Activated effector memory CD4-positive, alpha-beta T cell treated with anti-CD3 and anti-CD28 coated beads, Interleukin-2, amount 50 U/mL, for 16 hours (primary cell): ENCODE data around the gene MEP1A.
"Not testable (repeated sequence)": the region's sequence is repeated elsewhere in the genome, so short reads cannot be mapped to it uniquely, and the experiment has no call there.

ENCODE experiments used
- DNase-seq: peaks from one replicate; pipeline ENCODE4 v3.0.0-alpha.2; 2020

Gene MEP1A

DNA sequence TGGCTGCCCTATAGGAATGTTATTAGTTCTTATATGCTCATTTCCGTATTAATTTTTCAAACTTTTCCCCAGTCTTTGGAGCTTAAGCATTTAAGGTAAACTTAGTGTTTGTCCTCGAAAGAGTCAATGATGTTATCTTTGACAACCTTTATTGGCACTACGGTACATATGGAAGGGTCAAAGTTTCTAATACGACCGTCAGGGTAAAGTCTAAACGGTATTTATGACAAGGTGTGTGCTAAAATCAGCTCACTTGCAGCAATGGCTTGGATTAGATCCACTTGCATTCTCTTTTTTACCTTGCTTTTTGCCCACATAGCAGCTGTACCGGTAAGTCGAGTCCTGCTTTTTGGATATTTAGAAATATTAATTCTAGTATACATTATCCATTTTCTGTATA lies at the start of gene MEP1A:
TSS of gene MEP1A (plus strand) at position 252 of the 400 bp plus-strand sequence. CDS start at position 262, 10 bp downstream.
- DNase-seq: no peak

- DNase-seq: no peak
Measured at GRCh38 chr6:46743425-46744158, 49.6 kb upstream of the MEP1A start.

DNA sequence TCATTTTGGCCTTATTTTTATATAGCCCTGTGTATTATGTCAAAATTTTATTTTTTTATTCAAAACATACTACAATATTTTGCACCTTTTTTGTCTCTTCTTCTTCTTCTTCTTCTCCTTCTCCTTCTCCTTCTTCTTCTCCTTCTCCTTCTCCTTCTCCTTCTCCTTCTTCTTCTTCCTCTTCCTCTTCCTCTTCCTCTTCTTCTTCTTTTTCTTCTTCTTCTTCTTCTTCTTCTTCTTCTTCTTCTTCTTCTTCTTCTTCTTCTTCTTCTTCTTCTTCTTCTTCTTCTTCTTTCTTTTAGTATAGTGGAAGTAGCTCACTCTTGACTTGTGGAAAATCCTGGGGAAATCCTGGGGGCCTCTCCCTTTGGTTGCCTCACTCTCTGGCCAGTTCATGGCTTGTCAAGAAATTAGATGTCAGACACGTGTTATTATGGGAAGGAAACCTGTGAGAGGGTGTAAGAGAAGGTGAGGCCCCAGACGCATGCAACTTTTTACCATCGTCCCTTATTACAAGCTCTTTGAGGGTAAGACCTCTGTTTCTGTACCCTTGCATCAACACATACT lies 48.9 kb upstream of the MEP1A start:
- DNase-seq: not testable (repeated sequence)

DNA sequence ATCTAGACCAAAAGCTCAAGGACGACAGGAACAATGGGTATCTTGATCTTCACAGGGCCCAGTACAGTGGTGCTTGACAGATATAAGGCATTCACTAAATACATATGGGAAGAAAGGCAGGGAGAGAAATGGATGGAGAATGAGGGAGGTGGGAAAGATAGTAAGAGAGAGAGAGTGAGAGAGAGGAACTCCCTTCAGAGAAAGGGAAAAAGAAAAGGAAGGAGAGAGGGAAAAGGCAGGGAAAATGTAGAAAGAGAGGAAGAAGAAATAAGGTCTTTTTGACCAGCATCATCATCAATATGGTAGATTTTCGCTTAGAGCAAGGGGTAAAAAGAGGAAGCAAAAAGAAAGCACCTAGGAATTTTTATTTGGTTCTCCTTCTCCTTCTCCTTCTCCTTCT lies 47.2 kb upstream of the MEP1A start:
- no peak for DNase-seq

- no peak for DNase-seq
Measured at GRCh38 chr6:46746696-46747095, 46.5 kb upstream of the MEP1A start, which contains the start of gene ANKRD66. ANKRD66 (plus strand) TSS chr6:46746933; CDS start chr6:46751949, 5,016 bp downstream.

- DNase-seq: no peak
Measured at GRCh38 chr6:46748940-46749503, 44.2 kb upstream of the MEP1A start.

DNA sequence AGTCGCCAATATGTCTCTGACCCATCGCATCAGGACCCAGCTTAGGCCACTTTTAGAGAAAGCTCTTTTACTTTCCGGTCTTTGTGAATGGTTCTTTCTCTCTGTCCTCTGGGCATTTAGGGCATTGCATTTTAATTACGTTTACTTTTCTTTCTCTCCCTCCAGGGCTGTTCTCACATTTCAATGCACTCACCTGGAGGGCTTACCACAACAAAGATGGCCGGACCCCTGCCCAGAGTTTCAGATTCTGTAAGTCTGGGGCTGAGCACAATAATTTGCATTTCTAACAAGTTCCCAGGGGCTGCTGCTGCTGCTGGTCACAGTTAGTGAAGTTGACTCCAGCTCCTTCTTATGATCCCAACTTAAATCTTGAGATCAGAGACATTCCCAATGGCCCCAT lies 43.5 kb upstream of the MEP1A start:
- no peak for DNase-seq

GRCh38 chr6:46751658-46752057 lies 41.5 kb upstream of the MEP1A start:
- DNase-seq: no peak

GRCh38 chr6:46755865-46756264 lies 37.3 kb upstream of the MEP1A start:
- DNase-seq: no peak

- no peak for DNase-seq
Measured at GRCh38 chr6:46756469-46757213, 36.5 kb upstream of the MEP1A start.

- no peak for DNase-seq
Measured at GRCh38 chr6:46757214-46757596, 36.0 kb upstream of the MEP1A start.

- DNase-seq: no peak
Measured at GRCh38 chr6:46758960-46759753, 34.0 kb upstream of the MEP1A start.

- DNase-seq: no peak
Measured at GRCh38 chr6:46760925-46761324, 32.3 kb upstream of the MEP1A start.

DNA sequence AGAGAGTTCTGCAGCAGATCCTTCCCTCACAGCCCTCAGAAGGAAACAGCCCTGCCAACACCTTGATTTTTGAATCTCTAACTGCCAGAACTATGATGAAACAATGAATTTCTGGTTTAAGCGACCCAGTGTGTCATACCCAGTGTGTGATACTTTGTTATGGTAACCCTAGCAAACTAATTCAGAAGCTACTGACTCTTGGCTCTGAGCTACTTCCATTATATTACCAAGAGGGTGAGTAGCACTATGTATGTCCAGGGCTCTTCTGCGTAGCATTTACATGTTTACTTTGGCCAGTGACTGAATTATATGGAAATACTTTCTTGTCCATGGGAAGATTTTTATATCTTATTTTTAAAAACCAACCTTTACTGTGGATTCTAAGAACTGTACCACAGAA lies 29.7 kb upstream of the MEP1A start:
- DNase-seq: no peak

- DNase-seq: not testable (repeated sequence)
Measured at GRCh38 chr6:46764280-46764679, 28.9 kb upstream of the MEP1A start.

DNA sequence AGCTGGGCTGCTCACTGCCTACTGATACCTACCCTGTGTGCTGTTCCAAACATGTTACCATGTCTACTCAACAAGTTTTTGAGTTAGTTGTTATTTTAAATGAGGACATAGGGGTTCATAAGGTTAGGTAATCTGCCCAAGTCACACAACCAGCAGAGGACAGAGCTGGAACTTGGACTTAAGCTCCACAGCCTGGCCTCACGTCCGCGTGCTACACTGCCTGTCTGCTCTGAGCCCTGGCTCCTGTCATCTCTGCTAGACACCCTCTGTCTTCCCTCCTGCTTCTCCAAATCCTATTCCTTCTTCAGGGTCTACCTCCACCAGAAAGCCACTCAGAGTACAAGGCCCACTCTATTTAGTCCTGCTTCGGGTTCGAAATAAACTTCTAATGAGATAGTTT lies 28.2 kb upstream of the MEP1A start:
- DNase-seq: no peak

GRCh38 chr6:46772016-46772415 lies 21.2 kb upstream of the MEP1A start:
- no peak for DNase-seq

GRCh38 chr6:46772762-46773161 lies 20.4 kb upstream of the MEP1A start:
- no peak for DNase-seq

DNA sequence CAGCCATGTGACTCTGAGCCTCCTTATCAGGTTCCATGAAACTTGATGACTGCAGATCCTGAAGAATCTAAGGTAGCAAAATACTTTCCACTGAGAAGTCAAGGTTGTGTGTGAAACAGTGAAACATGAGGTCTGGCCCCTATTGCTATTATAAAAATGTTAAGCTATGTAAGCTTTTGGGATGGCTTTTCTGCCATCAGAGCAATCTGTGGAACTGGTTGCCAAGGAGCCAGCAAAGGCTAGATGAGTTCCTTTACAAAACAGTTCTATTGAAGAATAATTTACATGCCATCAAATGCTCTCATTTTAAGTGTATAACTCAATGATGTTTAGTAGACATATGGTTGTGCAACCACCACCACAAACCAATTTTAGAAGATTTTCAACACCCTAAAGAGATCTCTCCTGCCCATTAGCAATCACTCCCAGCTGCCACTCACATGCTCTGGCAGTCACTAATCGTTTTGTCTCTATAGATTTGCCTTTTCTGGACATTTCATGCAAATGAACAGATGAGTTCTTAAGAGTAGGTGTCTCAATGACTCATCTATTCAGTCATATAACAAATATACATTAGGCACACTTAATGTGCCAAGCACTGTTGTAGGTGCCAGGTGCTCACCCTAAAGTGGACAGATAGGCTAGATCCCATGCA lies 19.9 kb upstream of the MEP1A start:
- no peak for DNase-seq

DNA sequence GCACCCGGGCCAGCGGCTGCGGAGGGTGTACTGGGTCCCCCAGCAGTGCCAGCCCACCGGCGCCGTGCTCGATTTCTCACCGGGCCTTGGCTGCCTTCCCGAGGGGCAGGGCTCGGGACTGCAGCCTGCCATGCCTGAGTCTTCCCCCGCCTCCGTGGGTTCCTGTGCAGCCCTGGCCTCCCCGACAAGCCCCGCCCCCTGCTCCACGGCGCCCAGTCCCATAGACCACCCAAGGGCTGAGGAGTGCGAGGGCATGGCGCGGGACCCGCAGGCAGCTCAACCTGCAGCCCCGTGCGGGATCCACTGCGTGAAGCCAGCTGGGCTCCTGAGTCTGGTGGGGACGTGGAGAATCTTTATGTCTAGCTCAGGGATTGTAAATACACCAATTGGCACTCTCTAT lies 18.5 kb upstream of the MEP1A start:
- not testable (repeated sequence) for DNase-seq

DNA sequence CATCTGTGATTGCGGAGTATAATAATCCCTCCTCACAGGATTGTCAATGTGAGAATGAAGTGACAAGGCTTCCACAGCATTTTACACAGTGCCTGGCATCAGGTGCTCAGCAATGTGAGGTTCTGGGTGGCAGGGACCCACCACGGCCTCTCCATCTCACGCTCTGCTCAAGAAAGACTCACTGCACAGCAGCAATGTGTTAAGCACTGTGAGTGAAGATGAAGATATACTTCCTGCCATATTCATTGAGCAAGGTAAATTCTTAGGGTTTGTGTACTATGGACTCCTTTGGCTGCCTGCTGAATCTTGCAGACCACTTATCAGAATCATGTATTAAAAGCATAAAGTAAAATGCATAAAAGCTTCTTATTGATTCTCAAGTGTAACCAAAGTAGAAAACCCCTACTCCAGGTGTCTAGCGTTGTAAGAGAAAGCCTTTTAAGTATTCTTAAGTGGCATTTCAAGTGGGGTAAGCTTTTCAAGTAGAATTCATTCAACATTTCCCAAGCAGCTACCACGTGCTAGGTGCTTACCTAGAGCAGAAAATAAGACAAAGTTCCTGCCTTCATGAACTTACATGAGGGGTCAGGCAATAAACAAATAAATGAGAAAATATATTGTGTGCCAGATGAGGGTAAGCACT lies 17.0 kb upstream of the MEP1A start:
- no peak for DNase-seq
